Endothelial cell of umbilical vein (primary cell): ENCODE results near the gene VTI1A.

Experiments
- CTCF ChIP-seq, 2 donors: IDR thresholded peaks; 1 replicate in 1 of 2; 2 replicates in 1 of 2; pipeline ENCODE4 v1.5.1; 2011; ENCODE audit warnings: low read length in 2 of 2, mild to moderate bottlenecking in 2 of 2, moderate library complexity in 2 of 2, control low read depth in 1 of 2, inconsistent platforms in 1 of 2, low read depth in 1 of 2; ENCODE audit not compliant: insufficient read depth in 1 of 2; ENCODE audit errors: extremely low read depth in 1 of 2
- EZH2 ChIP-seq: IDR thresholded peaks from 2 replicates; pipeline ENCODE4 v1.6.1; 2012; ENCODE audit warnings: borderline replicate concordance, low read depth, mild to moderate bottlenecking, moderate library complexity, low read length, inconsistent platforms; ENCODE audit not compliant: severe bottlenecking
- FOS ChIP-seq: IDR thresholded peaks from 2 replicates; pipeline ENCODE4 v1.6.1; 2011; ENCODE audit warnings: mild to moderate bottlenecking, low read length, moderate library complexity, borderline replicate concordance; ENCODE audit not compliant: insufficient read depth
- JUN ChIP-seq: IDR thresholded peaks from 2 replicates; pipeline ENCODE4 v1.6.1; 2011; ENCODE audit warnings: borderline replicate concordance, low read depth; ENCODE audit not compliant: insufficient read length, insufficient read depth
- MAX ChIP-seq: IDR thresholded peaks from 2 replicates; pipeline ENCODE4 v1.6.1; 2011; ENCODE audit not compliant: insufficient read depth, insufficient read length
- MYC ChIP-seq: IDR thresholded peaks from one replicate; pipeline ENCODE4 v1.6.1; 2011; ENCODE audit warnings: mild to moderate bottlenecking, low read depth, low read length
- POLR2A ChIP-seq: IDR thresholded peaks from 2 replicates; pipeline ENCODE4 v1.6.1; 2012; ENCODE audit warnings: low read depth, mild to moderate bottlenecking, control low read depth, low read length
- POLR2AphosphoS5 ChIP-seq: IDR thresholded peaks from 2 replicates; pipeline ENCODE4 v1.6.1; 2012; ENCODE audit warnings: low read depth, mild to moderate bottlenecking, control low read depth, low read length, moderate library complexity; ENCODE audit not compliant: insufficient read depth

- TF ChIP-seq POLR2A (no peak), CTCF (IDR thresholded peaks at IDR 0.05; ENCODE audit: extremely low read depth in 1 of 2, insufficient read depth in 1 of 2, low read depth in 1 of 2, low read length in 2 of 2) (no peak), FOS (no peak), POLR2AphosphoS5 (no peak), MAX (no peak), EZH2 (no peak), MYC (no peak), JUN (no peak)
Measured at GRCh38 chr10:112588225-112588990, 141.4 kb downstream of the VTI1A start.
